Right lobe of liver (tissue), 4 donors: ENCODE data around the gene PKDREJ.

Experiments used
- CTCF ChIP-seq, 4 donors: fragments of 200-600 bp in 3 of 4; fragments of 450-650 bp in 1 of 4; IDR thresholded peaks; one replicate each; pipeline versions ENCODE4 v1.5.1 to v1.8.0; 2016 to 2022; ENCODE audit warnings: antibody characterized with exemption in 4 of 4, mild to moderate bottlenecking in 2 of 4
- POLR2A ChIP-seq: fragments of 450-650 bp; IDR thresholded peaks from one replicate; pipeline ENCODE4 v1.6.1; 2017; ENCODE audit warnings: antibody characterized with exemption, mild to moderate bottlenecking
- donor health status: DM: no; HTN: no; CAD: no.
- donor health status: DM: no; HTN: no; CAD: no.
- donor health status: DM: no; HTN: yes; CAD: no.

- TF ChIP-seq CTCF (IDR thresholded peaks at IDR 0.05) (no peak), POLR2A (no peak)
Measured at GRCh38 chr22:46246178-46246577, 17.0 kb downstream of the PKDREJ start.
